Stomach (tissue), 4 donors: ENCODE results near the gene C1orf174.

Experiments
- CTCF ChIP-seq, 7 experiments: fragments of 450-650 bp in 4 of 7; fragments of 200-600 bp in 3 of 7; sonication (generic) in 3 of 7; IDR thresholded peaks; one replicate each; pipeline ENCODE4 v1.5.1; 2016 to 2019; ENCODE audit warnings: antibody characterized with exemption in 7 of 7, control low read depth in 2 of 7, mild to moderate bottlenecking in 1 of 7
- EP300 ChIP-seq: sonication (generic); formaldehyde crosslinking; IDR thresholded peaks from one replicate; pipeline ENCODE4 v1.6.1; 2017; ENCODE audit warnings: antibody characterized with exemption
- POLR2A ChIP-seq, 4 donors: fragments of 450-650 bp; IDR thresholded peaks; one replicate each; pipeline ENCODE4 v1.6.1; 2016; ENCODE audit warnings: antibody characterized with exemption in 4 of 4, control low read depth in 2 of 4, mild to moderate bottlenecking in 1 of 4, moderate library complexity in 1 of 4
- POLR2AphosphoS5 ChIP-seq, 3 donors: sonication (generic); formaldehyde crosslinking; IDR thresholded peaks; one replicate each; pipeline ENCODE4 v1.6.1; 2016; ENCODE audit warnings: antibody characterized with exemption in 3 of 3

DNA sequence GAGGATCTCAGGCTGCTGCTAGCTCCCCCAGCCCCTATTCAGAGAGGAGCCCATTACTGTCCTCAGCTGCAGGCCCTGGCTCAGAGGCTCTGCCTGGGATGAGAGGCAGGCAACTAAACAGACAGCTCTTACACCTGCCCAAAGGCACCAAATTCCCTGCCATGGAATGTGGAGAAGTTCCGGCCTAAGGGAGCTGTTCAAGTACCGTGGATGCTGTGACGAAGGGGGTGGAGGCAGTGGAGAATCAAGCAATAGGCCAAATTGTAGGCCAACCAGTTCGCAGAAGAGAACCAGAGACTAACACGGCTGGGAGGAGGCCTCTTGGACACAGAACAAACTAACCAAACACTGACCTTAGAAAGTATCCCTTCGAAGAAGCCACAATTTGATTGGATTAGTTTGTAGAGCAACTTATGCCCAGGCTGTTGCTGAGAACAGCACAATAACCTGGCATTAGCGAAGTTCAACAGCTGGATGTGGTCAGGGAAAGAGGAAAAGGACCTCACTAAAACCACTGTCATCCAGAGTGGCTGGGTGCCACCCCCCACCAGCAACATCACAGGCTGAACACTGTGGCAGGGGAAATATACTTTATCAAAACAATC is 3.6 kb downstream of the C1orf174 start:
- TF ChIP-seq POLR2A (IDR thresholded peaks at IDR 0.05) (no peak), CTCF (IDR thresholded peaks at IDR 0.05) (no peak), POLR2AphosphoS5 (IDR thresholded peaks at IDR 0.05) (no peak), EP300 (no peak)
